Upper lobe of left lung (tissue), 6 donors: ENCODE data around the gene IVL. TPM values are rescaled to one million over a fixed set of nuclear protein-coding genes. Genes with fewer than 3 reads are reported as not detected.
A peak's percentile ranks its signal among the peaks of the same experiment; 100 is the strongest.

Experiments used
- ATAC-seq, 2 donors: fragments of 200-7000 bp; cut with Tn5 transposase; one replicate each; pipeline ENCODE4 v1.9.1; 2022; ENCODE audit warnings: mild to moderate bottlenecking in 2 of 2, moderate library complexity in 2 of 2; ENCODE audit not compliant: low FRiP score in 2 of 2
- DNase-seq, 2 donors: peaks; one replicate each; pipeline ENCODE4 v3.0.0-alpha.2; 2019 to 2020
- H3K27ac ChIP-seq, 4 donors: fragments of 200-600 bp; sonication (generic); one replicate each; pipeline ENCODE4 v1.5.1; 2016 to 2019
- H3K27me3 ChIP-seq, 4 donors: fragments of 200-600 bp; sonication (generic); one replicate each; pipeline ENCODE4 v1.5.1; 2017 to 2019
- H3K36me3 ChIP-seq, 4 donors: fragments of 200-600 bp; sonication (generic); one replicate each; pipeline ENCODE4 v1.5.1; 2016 to 2019
- H3K4me1 ChIP-seq, 4 donors: fragments of 200-600 bp; sonication (generic); one replicate each; pipeline ENCODE4 v1.5.1; 2018 to 2019
- H3K4me3 ChIP-seq, 4 donors: fragments of 200-600 bp; sonication (generic); one replicate each; pipeline ENCODE4 v1.5.1; 2017 to 2019; ENCODE audit warnings: mild to moderate bottlenecking in 2 of 4, moderate library complexity in 1 of 4
- H3K9me3 ChIP-seq, 4 donors: fragments of 200-600 bp; sonication (generic); one replicate each; pipeline ENCODE4 v1.5.1; 2018 to 2019
- CTCF ChIP-seq, 6 experiments: fragments of 450-650 bp in 4 of 6; fragments of 200-600 bp in 2 of 6; sonication (generic) in 2 of 6; IDR thresholded peaks; one replicate each; pipeline ENCODE4 v1.5.1; 2016 to 2019; ENCODE audit warnings: antibody characterized with exemption in 6 of 6
- EP300 ChIP-seq, 4 donors: sonication (generic); formaldehyde crosslinking; IDR thresholded peaks; one replicate each; pipeline ENCODE4 v1.5.1; 2017; ENCODE audit warnings: antibody characterized with exemption in 4 of 4, control low read depth in 2 of 4
- POLR2A ChIP-seq, 4 donors: fragments of 450-650 bp; IDR thresholded peaks; one replicate each; pipeline ENCODE4 v1.5.1; 2016 to 2017; ENCODE audit warnings: antibody characterized with exemption in 4 of 4, mild to moderate bottlenecking in 2 of 4
- POLR2AphosphoS5 ChIP-seq, 2 donors: sonication (generic); formaldehyde crosslinking; IDR thresholded peaks; one replicate each; pipeline ENCODE4 v1.5.1; 2017; ENCODE audit warnings: antibody characterized with exemption in 2 of 2
- WGBS, 2 donors: methylation state at CpG; one replicate each; pipeline ENCODE4 v1.1.5; 2017 to 2018; 5-methylcytosine and 5-hydroxymethylcytosine counted together
- total RNA-seq, 6 donors: library from RNA; depleted of rRNA in 4 of 6; stranded (reverse); fragments of >200 nt in 4 of 6; gene quantifications; one replicate each; pipeline versions ENCODE4 v1.1.0 to v1.2.1, GENCODE V29; 2016 to 2021
- donor health status: DM: no; HTN: no; CAD: no; lungs with moderate emphysema.
- donor health status: DM: no; HTN: yes; CAD: no; lungs with severe emphysema.

Gene IVL
- total RNA-seq, 6 donors from 2014 or later: 0.23 to 0.69 (median 0.35) TPM; not detected in 2

- ATAC-seq (peak in 1 of 2 donors; percentile 46), DNase-seq (no peak)
- H3K27ac ChIP-seq: no peak overlapping the region
- WGBS, 2 donors: 61 to 68% methylated on average over 3 of the region's 3 CpGs
- TF ChIP-seq CTCF (IDR thresholded peaks at IDR 0.05): peak in 3 of 6 experiments; percentile 24 to 42 (median 30)
- TF ChIP-seq POLR2A (IDR thresholded peaks at IDR 0.05): no peak
- no peaks in the 10 kb centered on the region for H3K9me3 ChIP-seq
- H3K4me3 ChIP-seq: no peak overlapping the region
- H3K4me1 ChIP-seq: no peaks in the 10 kb centered on the region
- H3K27me3 ChIP-seq: no peaks in the 10 kb centered on the region
- H3K36me3 ChIP-seq: no peaks in the 10 kb centered on the region
Observed at GRCh38 chr1:152926091-152926490, 17.7 kb downstream of the IVL start.

GRCh38 chr1:152928671-152929070 is 20.3 kb downstream of the IVL start:
- H3K4me3 ChIP-seq: no peak overlapping the region
- TF ChIP-seq CTCF (IDR thresholded peaks at IDR 0.05) (no peak), EP300 (IDR thresholded peaks at IDR 0.05) (no peak), POLR2AphosphoS5 (IDR thresholded peaks at IDR 0.05) (no peak), POLR2A (IDR thresholded peaks at IDR 0.05) (no peak)
- ATAC-seq: no peak
- H3K27me3 ChIP-seq: no peaks in the 10 kb centered on the region
- no peaks in the 10 kb centered on the region for H3K4me1 ChIP-seq
- 78 to 82% methylated on average over 3 of the region's 3 CpGs for WGBS, 2 donors
- H3K9me3 ChIP-seq: no peaks in the 10 kb centered on the region
- DNase-seq: no peak
- no peak overlapping the region for H3K27ac ChIP-seq
- H3K36me3 ChIP-seq: no peaks in the 10 kb centered on the region

- TF ChIP-seq POLR2A (IDR thresholded peaks at IDR 0.05) (no peak), POLR2AphosphoS5 (IDR thresholded peaks at IDR 0.05) (no peak), CTCF (IDR thresholded peaks at IDR 0.05) (no peak), EP300 (IDR thresholded peaks at IDR 0.05) (no peak)
- Histone ChIP-seq H3K4me3 (no peak overlapping the region), H3K9me3 (no peaks in the 10 kb centered on the region), H3K36me3 (no peaks in the 10 kb centered on the region), H3K4me1 (no peaks in the 10 kb centered on the region), H3K27ac (no peak overlapping the region), H3K27me3 (no peaks in the 10 kb centered on the region)
- 40 to 58% methylated on average over 4 of the region's 4 CpGs for WGBS, 2 donors
- DNase-seq: no peak
- ATAC-seq: peak; percentile 24 to 63
Observed at GRCh38 chr1:152932170-152932811, 23.9 kb downstream of the IVL start.

- H3K9me3 ChIP-seq: no peaks in the 10 kb centered on the region
- WGBS, 2 donors: 80 to 91% methylated on average over 2 of the region's 2 CpGs
- no peak overlapping the region for H3K27ac ChIP-seq
- H3K36me3 ChIP-seq: no peaks in the 10 kb centered on the region
- H3K4me1 ChIP-seq: no peaks in the 10 kb centered on the region
- H3K27me3 ChIP-seq: no peaks in the 10 kb centered on the region
- TF ChIP-seq POLR2A (IDR thresholded peaks at IDR 0.05): no peak
- TF ChIP-seq POLR2AphosphoS5 (IDR thresholded peaks at IDR 0.05): no peak
- TF ChIP-seq EP300 (IDR thresholded peaks at IDR 0.05): no peak
- TF ChIP-seq CTCF (IDR thresholded peaks at IDR 0.05): no peak
- no peak overlapping the region for H3K4me3 ChIP-seq
- no peak for ATAC-seq
- DNase-seq: no peak
Observed at GRCh38 chr1:152933196-152933595, 24.9 kb downstream of the IVL start.

- WGBS, 2 donors: 78 to 88% methylated on average over 1 of the region's 1 CpG
- TF ChIP-seq EP300 (IDR thresholded peaks at IDR 0.05): no peak
- TF ChIP-seq CTCF (IDR thresholded peaks at IDR 0.05): no peak
- TF ChIP-seq POLR2A (IDR thresholded peaks at IDR 0.05): no peak
- TF ChIP-seq POLR2AphosphoS5 (IDR thresholded peaks at IDR 0.05): no peak
- no peaks in the 10 kb centered on the region for H3K36me3 ChIP-seq
- ATAC-seq (no peak), DNase-seq (no peak)
- no peak overlapping the region for H3K4me3 ChIP-seq
- H3K27ac ChIP-seq: no peak overlapping the region
- no peaks in the 10 kb centered on the region for H3K27me3 ChIP-seq
- H3K4me1 ChIP-seq: no peaks in the 10 kb centered on the region
- H3K9me3 ChIP-seq: no peaks in the 10 kb centered on the region
Observed at GRCh38 chr1:152940614-152941013, 32.3 kb downstream of the IVL start.
